Gastroesophageal sphincter (tissue), 4 donors: ENCODE data around the gene APOC1. TPM values are rescaled to one million over a fixed set of nuclear protein-coding genes. Genes with fewer than 3 reads are reported as not detected.

Source experiments
- ATAC-seq: fragments of 150-250 bp; one replicate; pipeline ENCODE4 v1.9.1; 2016; ENCODE audit warnings: mild to moderate bottlenecking, moderate library complexity
- H3K27ac ChIP-seq, 4 donors: fragments of 200-600 bp; sonication (generic) in 3 of 4; 1 replicate in 3 of 4; 2 replicates in 1 of 4; pipeline ENCODE4 v1.5.1; 2016 to 2019
- H3K27me3 ChIP-seq: fragments of 200-600 bp; sonication (generic); one replicate; pipeline ENCODE4 v1.5.1; 2019
- H3K36me3 ChIP-seq, 2 donors: fragments of 200-600 bp; sonication (generic); one replicate each; pipeline ENCODE4 v1.5.1; 2019; ENCODE audit warnings: control low read depth in 1 of 2
- H3K4me1 ChIP-seq, 3 donors: fragments of 200-600 bp; sonication (generic); 1 replicate in 2 of 3; 2 replicates in 1 of 3; pipeline ENCODE4 v1.5.1; 2016 to 2019; ENCODE audit warnings: control low read depth in 2 of 3
- H3K4me3 ChIP-seq, 2 donors: fragments of 200-600 bp; sonication (generic); one replicate each; pipeline ENCODE4 v1.5.1; 2019; ENCODE audit warnings: mild to moderate bottlenecking in 1 of 2, moderate library complexity in 1 of 2
- H3K9me3 ChIP-seq, 3 donors: fragments of 200-600 bp; sonication (generic); one replicate each; pipeline ENCODE4 v1.5.1; 2017 to 2019; ENCODE audit warnings: control low read depth in 2 of 3
- EP300 ChIP-seq: sonication (generic); formaldehyde crosslinking; IDR thresholded peaks from one replicate; pipeline ENCODE4 v1.6.1; 2017; ENCODE audit warnings: antibody characterized with exemption, mild to moderate bottlenecking
- POLR2A ChIP-seq, 2 donors: fragments of 450-650 bp; IDR thresholded peaks; one replicate each; pipeline ENCODE4 v1.6.1; 2017; ENCODE audit warnings: antibody characterized with exemption in 2 of 2, mild to moderate bottlenecking in 2 of 2, moderate library complexity in 1 of 2
- POLR2AphosphoS5 ChIP-seq: sonication (generic); formaldehyde crosslinking; IDR thresholded peaks from one replicate; pipeline ENCODE4 v1.6.1; 2017; ENCODE audit warnings: antibody characterized with exemption
- WGBS, 2 donors: methylation state at CpG; one replicate each; pipeline ENCODE4 v1.1.5; 2018; ENCODE audit warnings: low coverage in 1 of 2; 5-methylcytosine and 5-hydroxymethylcytosine counted together
- total RNA-seq, 4 donors: library from RNA; depleted of rRNA; stranded (reverse); fragments of >200 nt; gene quantifications; one replicate each; pipeline ENCODE4 v1.1.0, GENCODE V29; 2016
- TF ChIP-seq, protein P1 (sequence below), 4 experiments: fragments of 200-600 bp in 2 of 4; fragments of 450-650 bp in 2 of 4; sonication (generic) in 1 of 4; IDR thresholded peaks; one replicate each; pipeline ENCODE4 v1.5.1; 2017 to 2019; ENCODE audit warnings: antibody characterized with exemption in 4 of 4, mild to moderate bottlenecking in 2 of 4, moderate library complexity in 2 of 4

APOC1 gene
- total RNA-seq, 4 donors from 2014 or later = 2.2 to 4.8 TPM; not detected in 2

DNA sequence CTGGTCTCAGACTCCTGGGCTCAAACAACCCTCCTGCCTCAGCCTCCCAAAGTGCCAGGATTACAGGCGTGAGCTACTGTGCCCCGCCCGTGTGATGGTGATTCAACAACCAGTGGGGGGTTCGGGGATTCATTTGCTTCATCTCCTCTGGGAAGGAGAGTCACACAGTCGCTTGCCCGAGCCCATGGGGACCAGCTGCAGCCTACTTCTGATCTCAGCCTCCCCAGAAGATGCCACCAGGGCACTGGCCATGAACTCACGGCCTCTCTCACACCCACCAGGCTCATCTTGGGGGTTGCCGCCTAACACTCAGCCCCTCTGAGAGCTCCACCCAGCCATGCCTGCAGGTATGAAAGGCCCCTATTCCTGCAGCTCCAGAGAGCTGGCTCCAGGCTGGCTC lies 16.6 kb upstream of the APOC1 start:
- no peak overlapping the region for H3K4me3 ChIP-seq
- H3K27ac ChIP-seq = no peak overlapping the region
- H3K36me3 ChIP-seq = peaks cover 0 to 98% of the 10 kb centered on the region in 2 donors
- 60 to 80% methylated on average over 1 to 4 of the region's 8 CpGs for WGBS, 2 donors
- TF ChIP-seq EP300 (no peak), POLR2AphosphoS5 (no peak), POLR2A (IDR thresholded peaks at IDR 0.05) (no peak)
- TF ChIP-seq, protein P1, sequence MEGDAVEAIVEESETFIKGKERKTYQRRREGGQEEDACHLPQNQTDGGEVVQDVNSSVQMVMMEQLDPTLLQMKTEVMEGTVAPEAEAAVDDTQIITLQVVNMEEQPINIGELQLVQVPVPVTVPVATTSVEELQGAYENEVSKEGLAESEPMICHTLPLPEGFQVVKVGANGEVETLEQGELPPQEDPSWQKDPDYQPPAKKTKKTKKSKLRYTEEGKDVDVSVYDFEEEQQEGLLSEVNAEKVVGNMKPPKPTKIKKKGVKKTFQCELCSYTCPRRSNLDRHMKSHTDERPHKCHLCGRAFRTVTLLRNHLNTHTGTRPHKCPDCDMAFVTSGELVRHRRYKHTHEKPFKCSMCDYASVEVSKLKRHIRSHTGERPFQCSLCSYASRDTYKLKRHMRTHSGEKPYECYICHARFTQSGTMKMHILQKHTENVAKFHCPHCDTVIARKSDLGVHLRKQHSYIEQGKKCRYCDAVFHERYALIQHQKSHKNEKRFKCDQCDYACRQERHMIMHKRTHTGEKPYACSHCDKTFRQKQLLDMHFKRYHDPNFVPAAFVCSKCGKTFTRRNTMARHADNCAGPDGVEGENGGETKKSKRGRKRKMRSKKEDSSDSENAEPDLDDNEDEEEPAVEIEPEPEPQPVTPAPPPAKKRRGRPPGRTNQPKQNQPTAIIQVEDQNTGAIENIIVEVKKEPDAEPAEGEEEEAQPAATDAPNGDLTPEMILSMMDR (IDR thresholded peaks at IDR 0.05) = no peak
- ATAC-seq = no peak
- peaks cover 0 to 4% (median 0%) of the 10 kb centered on the region in 3 donors for H3K4me1 ChIP-seq
- no peaks in the 10 kb centered on the region for H3K9me3 ChIP-seq
- no peaks in the 10 kb centered on the region for H3K27me3 ChIP-seq

DNA sequence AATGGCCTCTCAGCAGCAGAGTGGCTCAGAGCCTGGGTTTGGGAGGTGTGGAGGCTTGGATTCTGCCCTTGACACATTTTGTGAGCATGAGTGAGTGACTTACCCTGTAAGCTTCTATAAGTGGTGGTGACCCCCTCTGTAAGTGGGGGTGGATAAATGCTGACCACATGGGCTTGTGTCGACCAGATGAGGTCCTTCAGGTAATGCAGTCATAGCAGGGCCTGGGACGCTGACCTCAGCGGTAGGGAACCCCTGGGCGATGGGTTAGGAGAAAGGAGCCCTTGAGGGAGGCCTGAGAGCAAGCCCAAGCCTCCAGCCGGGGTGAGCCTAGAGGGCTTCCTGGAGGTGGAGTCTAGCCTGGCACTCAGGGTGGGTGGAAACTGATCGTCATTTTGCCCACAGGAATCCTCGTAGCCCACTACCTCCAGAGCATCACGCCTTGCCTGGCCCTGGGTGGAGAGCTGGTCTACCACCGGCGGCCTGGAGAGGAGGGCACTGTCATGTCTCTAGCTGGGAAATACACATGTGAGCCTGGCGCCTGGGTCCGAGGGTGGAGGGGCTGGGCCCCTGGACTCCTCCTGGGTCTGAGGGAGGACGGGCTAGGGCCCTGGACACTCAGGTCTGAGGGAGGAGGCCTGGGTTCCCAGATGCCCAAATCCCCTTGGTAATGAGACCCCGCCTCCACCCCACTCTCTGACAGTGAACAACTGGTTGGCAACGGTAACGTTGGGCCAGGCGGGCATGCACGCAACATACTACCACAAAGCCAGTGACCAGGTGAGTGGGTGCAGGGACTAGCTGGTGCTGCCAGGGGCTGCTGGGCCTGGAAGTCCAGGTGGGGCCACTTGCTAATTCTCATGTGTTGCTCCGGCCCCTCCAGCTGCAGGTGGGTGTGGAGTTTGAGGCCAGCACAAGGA lies 13.8 kb upstream of the APOC1 start:
- Histone ChIP-seq H3K4me3 (no peak overlapping the region), H3K27ac (no peak overlapping the region), H3K36me3 (peaks cover 0 to 77% of the 10 kb centered on the region in 2 donors), H3K4me1 (peaks cover 0 to 20% (median 0%) of the 10 kb centered on the region in 3 donors), H3K9me3 (no peaks in the 10 kb centered on the region), H3K27me3 (peaks cover 12% of the 10 kb centered on the region)
- TF ChIP-seq POLR2AphosphoS5 (no peak), EP300 (no peak), POLR2A (IDR thresholded peaks at IDR 0.05) (no peak)
- TF ChIP-seq, protein P1 (IDR thresholded peaks at IDR 0.05) = no peak
- no CpG with 5 or more reads among the region's 19 CpGs for WGBS, 2 donors
- no peak for ATAC-seq

DNA sequence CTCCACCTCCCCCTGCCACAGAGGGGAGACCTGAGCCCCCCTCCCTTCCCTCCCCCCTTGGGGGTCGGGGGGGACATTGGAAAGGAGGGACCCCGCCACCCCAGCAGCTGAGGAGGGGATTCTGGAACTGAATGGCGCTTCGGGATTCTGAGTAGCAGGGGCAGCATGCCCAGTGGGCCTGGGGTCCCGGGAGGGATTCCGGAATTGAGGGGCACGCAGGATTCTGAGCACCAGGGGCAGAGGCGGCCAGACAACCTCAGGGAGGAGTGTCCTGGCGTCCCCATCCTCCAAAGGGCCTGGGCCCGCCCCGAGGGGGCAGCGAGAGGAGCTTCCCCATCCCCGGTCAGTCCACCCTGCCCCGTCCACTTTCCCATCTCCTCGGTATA lies 11.2 kb upstream of the APOC1 start:
- Histone ChIP-seq H3K9me3 (no peaks in the 10 kb centered on the region), H3K27me3 (peaks cover 38% of the 10 kb centered on the region), H3K27ac (no peak overlapping the region), H3K36me3 (peaks cover 0 to 51% of the 10 kb centered on the region in 2 donors), H3K4me1 (peaks cover 0 to 31% (median 4%) of the 10 kb centered on the region in 3 donors), H3K4me3 (no peak overlapping the region)
- 79% methylated on average over 7 of the region's 15 CpGs; no CpG with 5 or more reads in 1 of the 2 donors for WGBS, 2 donors
- ATAC-seq = no peak
- TF ChIP-seq EP300 (no peak), POLR2A (IDR thresholded peaks at IDR 0.05) (no peak), POLR2AphosphoS5 (no peak)
- TF ChIP-seq, protein P1 (IDR thresholded peaks at IDR 0.05) = no peak

DNA sequence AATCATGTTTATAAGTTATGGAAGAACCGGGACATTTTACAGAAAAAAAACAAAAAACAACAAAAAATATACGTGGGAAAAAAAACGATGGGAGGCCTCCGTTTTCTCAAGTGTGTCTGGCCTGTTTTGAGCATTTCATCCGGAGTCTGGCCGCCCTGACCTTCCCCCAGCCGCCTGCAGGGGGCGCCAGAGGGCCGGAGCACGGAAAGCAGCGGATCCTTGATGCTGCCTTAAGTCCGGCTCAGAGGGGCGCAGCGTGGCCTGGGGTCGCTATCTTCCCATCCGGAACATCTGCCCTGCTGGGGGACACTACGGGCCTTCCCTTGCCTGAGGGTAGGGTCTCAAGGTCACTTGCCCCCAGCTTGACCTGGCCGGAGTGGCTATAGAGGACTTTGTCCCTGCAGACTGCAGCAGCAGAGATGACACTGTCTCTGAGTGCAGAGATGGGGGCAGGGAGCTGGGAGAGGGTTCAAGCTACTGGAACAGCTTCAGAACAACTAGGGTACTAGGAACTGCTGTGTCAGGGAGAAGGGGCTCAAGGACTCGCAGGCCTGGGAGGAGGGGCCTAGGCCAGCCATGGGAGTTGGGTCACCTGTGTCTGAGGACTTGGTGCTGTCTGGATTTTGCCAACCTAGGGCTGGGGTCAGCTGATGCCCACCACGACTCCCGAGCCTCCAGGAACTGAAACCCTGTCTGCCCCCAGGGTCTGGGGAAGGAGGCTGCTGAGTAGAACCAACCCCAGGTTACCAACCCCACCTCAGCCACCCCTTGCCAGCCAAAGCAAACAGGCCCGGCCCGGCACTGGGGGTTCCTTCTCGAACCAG lies 10.6 kb upstream of the APOC1 start:
- H3K9me3 ChIP-seq = no peaks in the 10 kb centered on the region
- TF ChIP-seq POLR2AphosphoS5 = no peak
- TF ChIP-seq POLR2A (IDR thresholded peaks at IDR 0.05) = no peak
- TF ChIP-seq, protein P1 (IDR thresholded peaks at IDR 0.05) = peak in 3 of 4 experiments; percentile 95 to 99 (median 98)
- H3K27me3 ChIP-seq = peaks cover 42% of the 10 kb centered on the region
- peaks cover 0 to 45% of the 10 kb centered on the region in 2 donors for H3K36me3 ChIP-seq
- H3K4me1 ChIP-seq = peaks cover 0 to 31% (median 4%) of the 10 kb centered on the region in 3 donors
- H3K27ac ChIP-seq = no peak overlapping the region
- H3K4me3 ChIP-seq = no peak overlapping the region
- 0 to 3% methylated on average over 2 to 6 of the region's 24 CpGs for WGBS, 2 donors
- peak; percentile 69 for ATAC-seq
